CD4-positive, alpha-beta T cell (primary cell): Measurements from ENCODE around the gene NEK3. TPM values are rescaled to one million over a fixed set of nuclear protein-coding genes. Genes with fewer than 3 reads are reported as not detected.
A peak's percentile ranks its signal among the peaks of the same experiment; 100 is the strongest.
"Not testable (repeated sequence)": the region's sequence is repeated elsewhere in the genome, so short reads cannot be mapped to it uniquely, and the experiment has no call there.

Experiments used
- ATAC-seq: fragments of 200-7000 bp; cut with Tn5 transposase; one replicate; pipeline ENCODE4 v1.10.0; 2022; ENCODE audit warnings: mild to moderate bottlenecking; ENCODE audit not compliant: poor library complexity
- CTCF ChIA-PET: fragments of 350-600 bp; sonication (Branson Sonifier 250); formaldehyde crosslinking; loops from one replicate; lab custom pipeline; 2021; ENCODE audit warnings: antibody characterized with exemption, inconsistent platforms; lab: Charles Lee
- POLR2A ChIA-PET: fragments of 350-600 bp; sonication (Branson Sonifier 250); formaldehyde crosslinking; loops from one replicate; lab custom pipeline; 2021; ENCODE audit warnings: antibody characterized with exemption, inconsistent platforms; lab: Charles Lee
- DNase-seq, 14 experiments: peaks; one replicate each; pipeline ENCODE4 v3.0.0-alpha.2; 2013 to 2020; ENCODE audit warnings: mixed read lengths in 2 of 14
- H3K27ac ChIP-seq, 2 donors: one replicate each; pipeline versions ENCODE4 v1.5.1 to v1.7.0; 2013; ENCODE audit warnings: low read length in 2 of 2, low read depth in 1 of 2, mild to moderate bottlenecking in 1 of 2
- H3K27me3 ChIP-seq, 2 experiments: 1 replicate in 1 of 2; 2 replicates in 1 of 2; pipeline versions ENCODE4 v1.6.1 to v1.7.0; 2013; ENCODE audit warnings: low read length in 2 of 2, control low read depth in 1 of 2, mild to moderate bottlenecking in 1 of 2, moderate library complexity in 1 of 2; ENCODE audit not compliant: insufficient read depth in 2 of 2, control insufficient read depth in 1 of 2
- H3K36me3 ChIP-seq: one replicate; pipeline ENCODE4 v1.6.1; 2013; ENCODE audit warnings: low read length, control low read depth; ENCODE audit not compliant: insufficient read depth
- H3K4me1 ChIP-seq: one replicate; pipeline ENCODE4 v1.6.1; 2013; ENCODE audit warnings: low read length, control low read depth; ENCODE audit not compliant: insufficient read depth
- H3K4me3 ChIP-seq: one replicate; pipeline ENCODE4 v1.5.1; 2013; ENCODE audit warnings: mild to moderate bottlenecking, low read length, moderate library complexity
- H3K9me3 ChIP-seq, 2 experiments: 1 replicate in 1 of 2; 2 replicates in 1 of 2; pipeline versions ENCODE4 v1.6.1 to v1.7.0; 2013; ENCODE audit warnings: low read length in 2 of 2, mild to moderate bottlenecking in 2 of 2, control low read depth in 1 of 2, moderate library complexity in 1 of 2; ENCODE audit not compliant: control insufficient read depth in 1 of 2, insufficient read depth in 1 of 2
- H3K27ac Mint-ChIP-seq: one replicate; pipeline ENCODE4 v1.8.0; 2020; ENCODE audit warnings: mixed read lengths
- H3K27me3 Mint-ChIP-seq: one replicate; pipeline ENCODE4 v1.8.0; 2021; ENCODE audit warnings: mixed read lengths
- H3K36me3 Mint-ChIP-seq: one replicate; pipeline ENCODE4 v1.8.0; 2021; ENCODE audit warnings: low read depth, mixed read lengths
- H3K4me1 Mint-ChIP-seq: one replicate; pipeline ENCODE4 v1.8.0; 2021; ENCODE audit warnings: low read depth, mixed read lengths
- H3K4me3 Mint-ChIP-seq: one replicate; pipeline ENCODE4 v1.8.0; 2020; ENCODE audit warnings: mild to moderate bottlenecking, mixed read lengths
- H3K9me3 Mint-ChIP-seq: one replicate; pipeline ENCODE4 v1.8.0; 2020; ENCODE audit warnings: mixed read lengths
- CTCF ChIP-seq: fragments of 200-600 bp; IDR thresholded peaks from one replicate; pipeline ENCODE4 v1.8.0; 2022; ENCODE audit warnings: antibody characterized with exemption, mild to moderate bottlenecking
- intact Hi-C, 2 experiments: fragments of 100-400 bp; cut with DNase I in 1 of 2; cut with micrococcal nuclease in 1 of 2; formaldehyde crosslinking; loops; one replicate each; pipeline versions ENCODE4 v1.15.1 to v1.9.0; 2023 to 2025; cut with DNase I, micrococcal nuclease
- total RNA-seq, 174 experiments: library from RNA in 2 of 174; stranded (reverse) in 2 of 174; gene quantifications; one replicate each; pipeline ENCODE4 v1.2.3 and lab custom pipeline; 2021 to 2026

Gene NEK3
- total RNA-seq, 2 experiments from 2014 or later = 7.0 TPM

- Histone ChIP-seq H3K27me3 (no peaks in the 10 kb centered on the region), H3K9me3 (peaks cover 0 to 5% of the 10 kb centered on the region in 2 experiments), H3K36me3 (no peaks in the 10 kb centered on the region), H3K4me3 (peak overlapping the region; percentile 85), H3K4me1 (peaks cover 23% of the 10 kb centered on the region), H3K27ac (peak overlapping the region; percentile 48 to 59)
- Mint-ChIP-seq H3K27ac (peak overlapping the region; percentile 95), H3K36me3 (peaks cover 25% of the 10 kb centered on the region), H3K4me1 (peaks cover 33% of the 10 kb centered on the region), H3K4me3 (peak overlapping the region; percentile 97), H3K27me3 (no peaks in the 10 kb centered on the region), H3K9me3 (no peaks in the 10 kb centered on the region)
- TF ChIP-seq CTCF = no peak
- CTCF ChIA-PET = interaction anchor here (1.4 to 1.5 kb wide), 2 partner anchors 38 to 256 kb away, joined by 5 to 6 read pairs; no protein-coding TSS in a partner anchor
- ATAC-seq (peak; percentile 80), DNase-seq (peak; percentile 77 to 91 (median 86))
- intact Hi-C loops = loop anchor here (1.0 to 10.0 kb wide), 9 partner anchors 67 to 610 kb away; partner anchors contain the start of genes ATP7B (in 1 of the 2), CKAP2 (in 1 of the 2), DHRS12 (in 1 of the 2) and NEK5 (in 1 of the 2)
- POLR2A ChIA-PET = interaction anchor here (0.6 to 2.8 kb wide), 11 partner anchors 34 to 743 kb away, joined by 3 to 19 read pairs (median 5); partner anchors contain the start of genes ALG11, ATP7B, INTS6 and NEK3
Measured at GRCh38 chr13:52194184-52194868, 34.9 kb upstream of the NEK3 start.

- H3K36me3 ChIP-seq, H3K27me3 Mint-ChIP-seq, H3K27me3 ChIP-seq, H3K9me3 Mint-ChIP-seq, H3K9me3 ChIP-seq: not testable (repeated sequence)
- Mint-ChIP-seq H3K4me1 (peaks cover 35% of the 10 kb centered on the region), H3K27ac (peak overlapping the region; percentile 95), H3K36me3 (peaks cover 31% of the 10 kb centered on the region), H3K4me3 (peak overlapping the region; percentile 97)
- DNase-seq = peak in 4 of 14 experiments; percentile 16 to 53 (median 34)
- Histone ChIP-seq H3K4me1 (peaks cover 23% of the 10 kb centered on the region), H3K4me3 (peak overlapping the region; percentile 85), H3K27ac (peak overlapping the region; percentile 48 to 59)
- POLR2A ChIA-PET = interaction anchor here (1.5 to 2.8 kb wide), 6 partner anchors 181 to 743 kb away, joined by 4 to 19 read pairs (median 6); partner anchors contain the start of genes ALG11, ATP7B, INTS6 and SUGT1
- intact Hi-C loops = loop anchor here (1.0 to 10.0 kb wide), 10 partner anchors 29 to 609 kb away; partner anchors contain the start of genes ATP7B (in 1 of the 2), CKAP2 (in 1 of the 2), DHRS12 (in 1 of the 2) and NEK5 (in 1 of the 2)
- CTCF ChIA-PET = interaction anchor here (1.4 kb wide), 1 partner anchor 257 kb away, joined by 6 read pairs; no protein-coding TSS in a partner anchor
- ATAC-seq = peak; percentile 38
Measured at GRCh38 chr13:52193587-52194183, 34.3 kb upstream of the NEK3 start.

GRCh38 chr13:52187424-52188187, 28.2 kb upstream of the NEK3 start:
- H3K9me3 ChIP-seq, H3K27me3 ChIP-seq, POLR2A ChIA-PET, CTCF ChIA-PET, intact Hi-C loops, H3K27ac ChIP-seq, ATAC-seq, H3K27me3 Mint-ChIP-seq, H3K9me3 Mint-ChIP-seq, H3K4me3 Mint-ChIP-seq, H3K4me3 ChIP-seq, H3K27ac Mint-ChIP-seq: not testable (repeated sequence)
- Mint-ChIP-seq H3K36me3 (peaks cover 62% of the 10 kb centered on the region), H3K4me1 (peaks cover 35% of the 10 kb centered on the region)
- peaks cover 29% of the 10 kb centered on the region for H3K36me3 ChIP-seq
- peaks cover 10% of the 10 kb centered on the region for H3K4me1 ChIP-seq
- DNase-seq = peak in 2 of 14 experiments; percentile 2 to 21
